HG03196 (cell line): ENCODE data around the gene CYGB.

Experiments
- ATAC-seq: cut with Tn5 transposase; IDR thresholded peaks from one replicate; pipeline ENCODE4 v1.9.1; 2021; ENCODE audit not compliant: unreplicated experiment

CYGB gene

GRCh38 chr17:76537578-76538280 lies at the start of gene CYGB:
CYGB (minus strand) TSS chr17:76537709; CDS start chr17:76537542, 167 bp downstream.
- no peak for ATAC-seq

- no peak for ATAC-seq
Observed at GRCh38 chr17:76586741-76587487, 49.4 kb upstream of the CYGB start.

GRCh38 chr17:76585649-76586593 lies 48.4 kb upstream of the CYGB start, which contains the start of gene ST6GALNAC2:
ST6GALNAC2 (minus strand) TSS chr17:76585860; CDS start chr17:76585808, 52 bp downstream.
- ATAC-seq: no peak

- no peak for ATAC-seq
Observed at GRCh38 chr17:76585033-76585648, 47.6 kb upstream of the CYGB start.

GRCh38 chr17:76584427-76585032 lies 47.0 kb upstream of the CYGB start:
- no peak for ATAC-seq

- no peak for ATAC-seq
Observed at GRCh38 chr17:76582660-76583059, 45.2 kb upstream of the CYGB start.

- no peak for ATAC-seq
Observed at GRCh38 chr17:76581515-76581914, 44.0 kb upstream of the CYGB start.

GRCh38 chr17:76579281-76579680 lies 41.8 kb upstream of the CYGB start:
- no peak for ATAC-seq

- ATAC-seq: no peak
Observed at GRCh38 chr17:76578376-76578775, 40.9 kb upstream of the CYGB start.

GRCh38 chr17:76577876-76578275 lies 40.4 kb upstream of the CYGB start:
- ATAC-seq: no peak

- ATAC-seq: no peak
Observed at GRCh38 chr17:76576189-76576588, 38.7 kb upstream of the CYGB start.

- ATAC-seq: no peak
Observed at GRCh38 chr17:76575570-76575969, 38.1 kb upstream of the CYGB start.

GRCh38 chr17:76574166-76574565 lies 36.7 kb upstream of the CYGB start:
- no peak for ATAC-seq

GRCh38 chr17:76573096-76573495 lies 35.6 kb upstream of the CYGB start:
- no peak for ATAC-seq

GRCh38 chr17:76572201-76572910 lies 34.8 kb upstream of the CYGB start:
- ATAC-seq: no peak

GRCh38 chr17:76570877-76571471 lies 33.5 kb upstream of the CYGB start:
- ATAC-seq: no peak

GRCh38 chr17:76570457-76570856 lies 32.9 kb upstream of the CYGB start:
- no peak for ATAC-seq

GRCh38 chr17:76569607-76570279 lies 32.2 kb upstream of the CYGB start:
- no peak for ATAC-seq

- no peak for ATAC-seq
Observed at GRCh38 chr17:76568811-76569221, 31.3 kb upstream of the CYGB start.
